PC-9 (cell line): Measurements from ENCODE around the gene F2RL1. TPM values are rescaled to one million over a fixed set of nuclear protein-coding genes. Genes with fewer than 3 reads are reported as not detected.
A peak's percentile ranks its signal among the peaks of the same experiment; 100 is the strongest.

Experiments
- BruUV-seq: library from RNA; stranded (reverse); fragments of 400-500 nt; replicated peaks from 2 replicates; lab custom pipeline; 2021; lab: Mats Ljungman, UMichigan
- CTCF ChIA-PET: fragments of 300-600 bp; sonication (Branson Sonifier 250); formaldehyde crosslinking; loops from one replicate; lab custom pipeline; 2022; ENCODE audit warnings: antibody characterized with exemption; lab: Charles Lee
- POLR2A ChIA-PET: fragments of 300-600 bp; sonication (Branson Sonifier 250); formaldehyde crosslinking; loops from one replicate; lab custom pipeline; 2022; ENCODE audit warnings: antibody characterized with exemption; ENCODE audit not compliant: unreplicated experiment; lab: Charles Lee
- DNase-seq, 2 experiments: peaks; one replicate each; pipeline versions ENCODE4 v3.0.0 to v3.0.0-alpha.2; 2015 to 2022; ENCODE audit warnings: mixed read lengths in 1 of 2
- H2AFZ ChIP-seq: fragments of 200-600 bp; sonication (generic); 2 replicates; pipeline ENCODE4 v1.8.1; 2017; ENCODE audit warnings: antibody characterized with exemption
- H3F3A ChIP-seq: fragments of 200-600 bp; sonication (generic); 2 replicates; pipeline ENCODE4 v1.8.1; 2017; ENCODE audit warnings: antibody characterized with exemption, mild to moderate bottlenecking, low read depth; ENCODE audit not compliant: insufficient read depth
- H3K27ac ChIP-seq: fragments of 200-600 bp; sonication (generic); 2 replicates; pipeline ENCODE4 v1.6.1; 2016; ENCODE audit warnings: mixed run types
- H3K27me3 ChIP-seq: fragments of 200-600 bp; sonication (generic); 2 replicates; pipeline ENCODE4 v1.6.1; 2016; ENCODE audit warnings: low read depth, mixed run types; ENCODE audit not compliant: insufficient read depth
- H3K36me3 ChIP-seq: fragments of 200-600 bp; sonication (generic); 2 replicates; pipeline ENCODE4 v1.6.1; 2016; ENCODE audit warnings: low read depth, mixed run types
- H3K4me1 ChIP-seq: fragments of 200-600 bp; sonication (generic); replicated peaks from 2 replicates; pipeline ENCODE4 v1.6.1; 2016; ENCODE audit warnings: mixed run types; ENCODE audit not compliant: insufficient read depth
- H3K4me2 ChIP-seq: fragments of 200-600 bp; sonication (generic); 2 replicates; pipeline ENCODE4 v1.6.1; 2017; ENCODE audit warnings: mixed run types
- H3K4me3 ChIP-seq: fragments of 200-600 bp; sonication (generic); 2 replicates; pipeline ENCODE4 v1.6.1; 2016; ENCODE audit warnings: mixed run types
- H3K79me2 ChIP-seq: fragments of 200-600 bp; sonication (generic); 2 replicates; pipeline ENCODE4 v1.6.1; 2017; ENCODE audit warnings: low read depth, mixed run types
- H3K9me2 ChIP-seq: fragments of 200-600 bp; sonication (generic); 2 replicates; pipeline ENCODE4 v1.8.1; 2017; ENCODE audit warnings: mild to moderate bottlenecking; ENCODE audit not compliant: insufficient read depth
- H3K9me3 ChIP-seq: fragments of 200-600 bp; sonication (generic); 2 replicates; pipeline ENCODE4 v1.8.1; 2016; ENCODE audit warnings: low read depth; ENCODE audit not compliant: insufficient read depth
- H4K20me1 ChIP-seq: fragments of 200-600 bp; sonication (generic); 2 replicates; pipeline ENCODE4 v1.8.1; 2017; ENCODE audit not compliant: insufficient read depth
- EZH2 ChIP-seq: fragments of 200-600 bp; sonication (generic); IDR thresholded peaks from 2 replicates; pipeline ENCODE4 v1.8.0; 2017; ENCODE audit warnings: antibody characterized with exemption, low read depth
- intact Hi-C: fragments of 100-400 bp; cut with micrococcal nuclease; formaldehyde crosslinking; loops from one replicate; pipeline ENCODE4 v1.10.0; 2022; ENCODE audit not compliant: unreplicated experiment
- total RNA-seq: library from RNA; stranded (reverse); gene quantifications from 2 replicates; pipeline ENCODE4 v1.2.3, GENCODE V29; 2021
- TF ChIP-seq, protein P1 (sequence below): fragments of 200-600 bp; sonication (generic); conservative IDR thresholded peaks from 2 replicates; pipeline ENCODE4 v1.6.1; 2017; ENCODE audit warnings: mixed run types, antibody characterized with exemption, mild to moderate bottlenecking, moderate library complexity

Gene F2RL1
- total RNA-seq, 1 experiment from 2014 or later = 34.5 TPM

DNA sequence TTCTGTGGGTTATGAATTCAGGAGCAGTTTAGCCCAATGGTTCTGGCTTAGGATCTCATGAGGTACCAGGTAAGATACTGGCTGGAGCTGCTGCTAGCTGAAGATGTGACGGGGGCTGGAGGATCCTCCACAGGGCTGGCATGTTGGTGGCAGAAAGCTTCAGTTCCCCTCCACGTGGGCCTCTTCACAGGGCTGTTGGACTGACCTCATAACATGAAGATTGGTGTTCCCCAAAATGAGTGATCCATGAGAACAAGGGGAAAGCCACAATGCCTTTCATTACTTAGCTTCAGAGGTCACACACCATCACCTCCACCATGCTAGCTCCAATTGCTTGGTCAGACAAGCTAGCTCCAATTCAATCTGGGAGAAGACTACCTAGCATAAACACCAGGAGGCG is 22.5 kb downstream of the F2RL1 start:
- peaks cover 7% of the 10 kb centered on the region; the same call in 1 of the 2 replicates for H3K79me2 ChIP-seq
- no peak overlapping the region for H3K27ac ChIP-seq
- peaks cover 45% of the 10 kb centered on the region for H3K4me1 ChIP-seq
- ChIA-PET POLR2A (no interaction called here), CTCF (interaction anchor here (0.6 kb wide), 1 partner anchor 62 kb away, joined by 3 read pairs; no protein-coding TSS in a partner anchor)
- H3K4me3 ChIP-seq = no peak overlapping the region
- H3K9me3 ChIP-seq = no peaks in the 10 kb centered on the region
- no peak for DNase-seq
- H3K36me3 ChIP-seq = no peaks in the 10 kb centered on the region
- H3K4me2 ChIP-seq = no peak overlapping the region
- no peaks in the 10 kb centered on the region for H3K27me3 ChIP-seq
- TF ChIP-seq EZH2 = no peak
- TF ChIP-seq, protein P1, sequence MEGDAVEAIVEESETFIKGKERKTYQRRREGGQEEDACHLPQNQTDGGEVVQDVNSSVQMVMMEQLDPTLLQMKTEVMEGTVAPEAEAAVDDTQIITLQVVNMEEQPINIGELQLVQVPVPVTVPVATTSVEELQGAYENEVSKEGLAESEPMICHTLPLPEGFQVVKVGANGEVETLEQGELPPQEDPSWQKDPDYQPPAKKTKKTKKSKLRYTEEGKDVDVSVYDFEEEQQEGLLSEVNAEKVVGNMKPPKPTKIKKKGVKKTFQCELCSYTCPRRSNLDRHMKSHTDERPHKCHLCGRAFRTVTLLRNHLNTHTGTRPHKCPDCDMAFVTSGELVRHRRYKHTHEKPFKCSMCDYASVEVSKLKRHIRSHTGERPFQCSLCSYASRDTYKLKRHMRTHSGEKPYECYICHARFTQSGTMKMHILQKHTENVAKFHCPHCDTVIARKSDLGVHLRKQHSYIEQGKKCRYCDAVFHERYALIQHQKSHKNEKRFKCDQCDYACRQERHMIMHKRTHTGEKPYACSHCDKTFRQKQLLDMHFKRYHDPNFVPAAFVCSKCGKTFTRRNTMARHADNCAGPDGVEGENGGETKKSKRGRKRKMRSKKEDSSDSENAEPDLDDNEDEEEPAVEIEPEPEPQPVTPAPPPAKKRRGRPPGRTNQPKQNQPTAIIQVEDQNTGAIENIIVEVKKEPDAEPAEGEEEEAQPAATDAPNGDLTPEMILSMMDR = no peak
- H4K20me1 ChIP-seq = no peaks in the 10 kb centered on the region
- H3K9me2 ChIP-seq = no peaks in the 10 kb centered on the region
- peaks cover 42% of the 10 kb centered on the region for H3F3A ChIP-seq
- BruUV-seq = no TSS peak
- H2AFZ ChIP-seq = no peak overlapping the region
- intact Hi-C loops = no loop called here

- no TSS peak for BruUV-seq
Measured at GRCh38 chr5:76845890-76846289, 27.1 kb downstream of the F2RL1 start.

DNA sequence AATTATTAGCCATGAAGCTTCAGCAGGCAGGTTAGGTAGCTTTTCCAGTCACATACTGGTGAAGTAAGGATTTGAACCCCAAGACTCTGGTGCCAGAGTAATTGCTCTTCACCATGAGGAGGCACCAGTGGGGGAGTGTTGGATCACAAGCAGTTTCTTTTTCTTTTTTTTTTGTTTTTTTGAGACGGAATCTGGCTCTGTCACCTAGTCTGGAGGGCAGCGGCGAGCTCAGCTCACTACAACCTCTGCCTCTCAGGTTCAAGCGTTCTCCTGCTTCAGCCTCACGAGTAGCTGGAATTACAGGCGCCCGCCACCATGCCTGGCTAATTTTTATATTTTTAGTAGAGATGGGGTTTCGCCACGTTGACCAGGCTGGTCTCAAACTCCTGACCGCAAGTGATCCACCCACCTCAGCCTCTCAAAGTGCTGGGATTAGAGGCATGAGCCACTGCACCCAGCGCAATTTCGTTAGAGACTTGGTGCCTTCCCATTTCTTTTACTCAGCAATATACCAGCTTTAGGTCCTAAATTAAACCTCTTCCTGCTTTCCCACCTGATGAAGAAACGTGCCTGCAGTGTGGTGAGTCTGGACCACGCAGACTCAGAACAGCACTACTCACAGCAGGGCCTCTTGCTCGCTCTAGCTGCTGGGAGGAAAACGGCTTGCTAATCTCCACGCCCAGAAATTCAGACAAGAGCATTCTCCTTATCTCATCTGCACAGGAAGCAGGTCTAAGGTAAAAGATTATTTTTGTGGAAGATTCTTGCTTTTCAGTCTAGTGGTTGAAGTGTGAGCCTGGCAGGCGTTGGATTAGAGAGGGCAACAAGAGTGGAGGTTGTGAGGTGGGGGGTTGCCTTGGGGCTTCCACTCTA is 30.8 kb downstream of the F2RL1 start, which contains the start of gene S100Z:
S100Z (plus strand) TSS at position 596 of the 873 bp plus-strand sequence. CDS start 25,346 bp downstream, outside the sequence.
- H3K4me2 ChIP-seq = peak within 1 kb of the TSS; percentile 26; the same call in 1 of the 2 replicates
- TF ChIP-seq, protein P1 = no peak
- TF ChIP-seq EZH2 = no peak
- no peaks in the 10 kb centered on the region for H3K36me3 ChIP-seq
- DNase-seq = no peak
- ChIA-PET POLR2A (no interaction called here), CTCF (interaction anchor here (0.7 to 1.2 kb wide), 2 partner anchors 75 to 884 kb away, joined by 3 read pairs; no protein-coding TSS in a partner anchor)
- no peaks in the 10 kb centered on the region for H3K27me3 ChIP-seq
- no peak within 1 kb of the TSS for H2AFZ ChIP-seq
- no peak within 1 kb of the TSS for H3K4me3 ChIP-seq
- no peaks in the 10 kb centered on the region for H3K9me3 ChIP-seq
- no peak within 1 kb of the TSS for H3K27ac ChIP-seq
- no peaks in the 10 kb centered on the region for H4K20me1 ChIP-seq
- peaks cover 11% of the 10 kb centered on the region for H3K4me1 ChIP-seq
- no TSS peak for BruUV-seq
- no peaks in the 10 kb centered on the region for H3K9me2 ChIP-seq
- intact Hi-C loops = no loop called here
- 0 out of 2 replicates have a peak, but pooled peaks cover 3% of the 10 kb centered on the region for H3F3A ChIP-seq
- H3K79me2 ChIP-seq = no peaks in the 10 kb centered on the region

More at GRCh38 chr5:76845890-76846289, 27.1 kb downstream of the F2RL1 start:
- no peaks in the 10 kb centered on the region for H3K36me3 ChIP-seq
- POLR2A ChIA-PET = no interaction called here
- no peaks in the 10 kb centered on the region for H3K9me3 ChIP-seq
- H3K9me2 ChIP-seq = no peaks in the 10 kb centered on the region
- TF ChIP-seq EZH2 = no peak
- TF ChIP-seq, protein P1 = no peak
- H3K4me1 ChIP-seq = peaks cover 11% of the 10 kb centered on the region
- H3K27me3 ChIP-seq = no peaks in the 10 kb centered on the region
- H4K20me1 ChIP-seq = no peaks in the 10 kb centered on the region
- H3K4me2 ChIP-seq = no peak overlapping the region
- CTCF ChIA-PET = no interaction called here
- no peaks in the 10 kb centered on the region for H3K79me2 ChIP-seq
- intact Hi-C loops = no loop called here
- H2AFZ ChIP-seq = no peak overlapping the region
- H3K4me3 ChIP-seq = no peak overlapping the region
- DNase-seq = no peak
- no peak overlapping the region for H3K27ac ChIP-seq
- H3F3A ChIP-seq = peaks cover 3% of the 10 kb centered on the region; the same call in 1 of the 2 replicates
